HUES48 (cell line): Measurements from ENCODE around the gene USP35.
A peak's percentile ranks its signal among the peaks of the same experiment; 100 is the strongest.

Source experiments
- H3K27ac ChIP-seq: one replicate; pipeline ENCODE4 v1.7.0; 2013; ENCODE audit warnings: low read depth, low read length, inconsistent platforms
- H3K27me3 ChIP-seq: 2 replicates; pipeline ENCODE4 v1.6.1; 2013; ENCODE audit warnings: mild to moderate bottlenecking, low read length; ENCODE audit not compliant: control insufficient read depth, insufficient read depth
- H3K36me3 ChIP-seq: 2 replicates; pipeline ENCODE4 v1.6.1; 2013; ENCODE audit warnings: low read length; ENCODE audit not compliant: control insufficient read depth, insufficient read depth
- H3K4me1 ChIP-seq: 2 replicates; pipeline ENCODE4 v1.6.1; 2013; ENCODE audit warnings: mild to moderate bottlenecking, low read length; ENCODE audit not compliant: control insufficient read depth, insufficient read depth
- H3K4me3 ChIP-seq: 2 replicates; pipeline ENCODE4 v1.5.1; 2013; ENCODE audit warnings: mild to moderate bottlenecking, low read depth, low read length
- H3K9ac ChIP-seq: 2 replicates; pipeline ENCODE4 v1.6.1; 2013; ENCODE audit warnings: mild to moderate bottlenecking, low read depth, low read length, moderate library complexity
- H3K9me3 ChIP-seq: 2 replicates; pipeline ENCODE4 v1.6.1; 2013; ENCODE audit warnings: low read length; ENCODE audit not compliant: control insufficient read depth, insufficient read depth

Gene USP35, protein sequence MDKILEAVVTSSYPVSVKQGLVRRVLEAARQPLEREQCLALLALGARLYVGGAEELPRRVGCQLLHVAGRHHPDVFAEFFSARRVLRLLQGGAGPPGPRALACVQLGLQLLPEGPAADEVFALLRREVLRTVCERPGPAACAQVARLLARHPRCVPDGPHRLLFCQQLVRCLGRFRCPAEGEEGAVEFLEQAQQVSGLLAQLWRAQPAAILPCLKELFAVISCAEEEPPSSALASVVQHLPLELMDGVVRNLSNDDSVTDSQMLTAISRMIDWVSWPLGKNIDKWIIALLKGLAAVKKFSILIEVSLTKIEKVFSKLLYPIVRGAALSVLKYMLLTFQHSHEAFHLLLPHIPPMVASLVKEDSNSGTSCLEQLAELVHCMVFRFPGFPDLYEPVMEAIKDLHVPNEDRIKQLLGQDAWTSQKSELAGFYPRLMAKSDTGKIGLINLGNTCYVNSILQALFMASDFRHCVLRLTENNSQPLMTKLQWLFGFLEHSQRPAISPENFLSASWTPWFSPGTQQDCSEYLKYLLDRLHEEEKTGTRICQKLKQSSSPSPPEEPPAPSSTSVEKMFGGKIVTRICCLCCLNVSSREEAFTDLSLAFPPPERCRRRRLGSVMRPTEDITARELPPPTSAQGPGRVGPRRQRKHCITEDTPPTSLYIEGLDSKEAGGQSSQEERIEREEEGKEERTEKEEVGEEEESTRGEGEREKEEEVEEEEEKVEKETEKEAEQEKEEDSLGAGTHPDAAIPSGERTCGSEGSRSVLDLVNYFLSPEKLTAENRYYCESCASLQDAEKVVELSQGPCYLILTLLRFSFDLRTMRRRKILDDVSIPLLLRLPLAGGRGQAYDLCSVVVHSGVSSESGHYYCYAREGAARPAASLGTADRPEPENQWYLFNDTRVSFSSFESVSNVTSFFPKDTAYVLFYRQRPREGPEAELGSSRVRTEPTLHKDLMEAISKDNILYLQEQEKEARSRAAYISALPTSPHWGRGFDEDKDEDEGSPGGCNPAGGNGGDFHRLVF

GRCh38 chr11:78188286-78189173 lies at the start of gene USP35, which contains the start of gene KCTD21:
Gene USP35, plus strand, starts transcription at chr11:78188919. Its CDS starts 7,327 bp downstream, at chr11:78196246.
Gene KCTD21, minus strand, starts transcription at chr11:78188626. Its CDS starts 14,072 bp downstream, at chr11:78174554.
- peak within 1 kb of the TSS; percentile 90 for H3K4me3 ChIP-seq
- H3K27me3 ChIP-seq: no peaks in the 10 kb centered on the region
- H3K9me3 ChIP-seq: no peaks in the 10 kb centered on the region
- no peak within 1 kb of the TSS for H3K9ac ChIP-seq
- no peaks in the 10 kb centered on the region for H3K36me3 ChIP-seq
- no peak within 1 kb of the TSS for H3K27ac ChIP-seq
- H3K4me1 ChIP-seq: peaks cover 3% of the 10 kb centered on the region; the same call in 1 of the 2 replicates

- peak within 1 kb of the TSS; percentile 84 for H3K4me3 ChIP-seq
- H3K4me1 ChIP-seq: 0 out of 2 replicates have a peak, but pooled peaks cover 4% of the 10 kb centered on the region
- peaks cover 38% of the 10 kb centered on the region for H3K36me3 ChIP-seq
- H3K9ac ChIP-seq: peak within 1 kb of the TSS; percentile 94
- H3K27me3 ChIP-seq: no peaks in the 10 kb centered on the region
- no peaks in the 10 kb centered on the region for H3K9me3 ChIP-seq
- peak within 1 kb of the TSS; percentile 85 for H3K27ac ChIP-seq
Observed at GRCh38 chr11:78139422-78140391, 49.0 kb upstream of the USP35 start, which contains the start of gene ALG8. Gene ALG8, minus strand, starts transcription at chr11:78139626. Its CDS starts 38 bp downstream, at chr11:78139588.

DNA sequence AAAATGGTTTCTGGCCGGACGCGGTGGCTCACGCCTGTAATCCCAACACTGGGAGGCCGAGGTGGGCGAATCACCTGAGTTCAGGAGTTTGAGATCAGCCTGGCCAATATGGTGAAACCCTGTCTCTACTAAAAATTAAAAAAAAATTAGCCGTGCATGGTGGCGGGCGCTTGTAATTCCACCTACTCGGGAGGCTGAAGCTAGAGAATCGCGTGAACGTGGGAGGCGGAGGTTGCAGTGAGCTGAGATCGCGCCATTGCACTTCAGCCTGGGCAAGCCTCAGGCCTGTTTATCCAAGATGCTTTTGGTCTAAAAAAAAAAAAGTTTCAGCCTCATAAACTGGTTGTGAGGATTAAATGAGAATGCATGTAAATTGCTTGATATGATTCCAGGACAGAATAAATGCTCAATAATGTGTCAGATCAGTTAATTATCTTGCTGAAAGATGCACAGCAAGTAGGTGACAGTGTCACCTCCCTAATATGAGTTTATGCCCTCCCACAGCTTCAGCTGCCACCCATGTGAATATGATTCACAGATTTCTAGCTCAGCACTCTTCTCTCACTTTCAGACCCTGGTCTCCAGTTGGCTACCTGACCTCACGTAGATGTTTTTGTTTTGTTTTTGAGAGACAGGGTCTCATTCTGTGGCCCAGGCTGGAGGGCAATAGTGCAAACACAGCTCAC lies 48.2 kb upstream of the USP35 start:
- H3K36me3 ChIP-seq: peaks cover 30% of the 10 kb centered on the region
- H3K4me1 ChIP-seq: 0 out of 2 replicates have a peak, but pooled peaks cover 4% of the 10 kb centered on the region
- H3K27me3 ChIP-seq: no peaks in the 10 kb centered on the region
- peak overlapping the region; percentile 14; the same call in 1 of the 2 replicates for H3K9ac ChIP-seq
- no peaks in the 10 kb centered on the region for H3K9me3 ChIP-seq
- H3K27ac ChIP-seq: no peak overlapping the region
- H3K4me3 ChIP-seq: peak overlapping the region; percentile 84

DNA sequence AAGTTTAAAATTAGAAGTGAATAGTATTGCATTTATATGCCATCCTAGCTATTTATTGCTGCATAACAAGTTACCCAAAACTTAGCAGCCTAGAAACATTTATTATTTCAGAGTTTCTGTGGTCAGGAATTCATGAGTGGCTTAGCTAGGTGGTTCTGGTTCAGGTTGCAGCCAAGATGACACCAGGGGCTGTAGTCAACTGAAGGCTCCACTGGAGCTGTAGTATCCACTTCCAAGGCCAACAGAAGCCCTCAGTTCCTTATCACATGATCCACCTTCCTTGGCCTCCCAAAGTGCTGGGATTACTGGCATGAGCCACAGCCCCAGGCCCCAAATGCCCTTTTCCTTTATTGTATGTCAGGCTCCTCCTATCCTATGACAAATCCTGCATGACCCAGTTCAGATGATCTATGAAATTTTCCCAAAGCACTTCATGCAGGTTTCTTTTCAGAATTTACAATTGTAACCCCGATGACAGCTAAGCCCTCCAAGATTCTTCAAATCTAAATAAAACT lies 43.2 kb upstream of the USP35 start:
- no peak overlapping the region for H3K27ac ChIP-seq
- peaks cover 8% of the 10 kb centered on the region for H3K36me3 ChIP-seq
- no peaks in the 10 kb centered on the region for H3K4me1 ChIP-seq
- no peaks in the 10 kb centered on the region for H3K27me3 ChIP-seq
- no peak overlapping the region for H3K4me3 ChIP-seq
- H3K9me3 ChIP-seq: no peaks in the 10 kb centered on the region
- no peak overlapping the region for H3K9ac ChIP-seq

DNA sequence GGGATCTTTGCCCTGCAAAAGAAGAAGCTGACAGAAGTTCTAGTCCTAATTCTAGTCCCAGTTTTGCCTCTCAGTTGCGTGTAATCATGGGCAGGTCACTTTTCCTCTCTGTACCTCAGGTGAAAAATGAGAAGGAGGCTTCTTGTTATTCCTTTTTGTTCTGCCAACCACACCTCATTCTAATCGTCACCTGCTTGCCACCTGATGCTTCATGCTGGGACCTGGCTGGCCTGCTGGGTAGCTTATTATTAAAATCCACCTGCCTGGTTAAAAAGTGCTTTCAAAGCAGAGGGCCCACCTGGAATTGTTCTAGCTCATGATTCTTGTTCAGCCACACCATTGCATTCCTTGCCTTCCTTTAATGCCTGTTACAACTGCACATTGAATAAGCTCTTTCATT lies 40.9 kb upstream of the USP35 start:
- Histone ChIP-seq H3K27me3 (no peaks in the 10 kb centered on the region), H3K27ac (no peak overlapping the region), H3K4me1 (no peaks in the 10 kb centered on the region), H3K9me3 (no peaks in the 10 kb centered on the region), H3K4me3 (no peak overlapping the region), H3K36me3 (no peaks in the 10 kb centered on the region), H3K9ac (no peak overlapping the region)

- Histone ChIP-seq H3K9me3 (no peaks in the 10 kb centered on the region), H3K4me1 (no peaks in the 10 kb centered on the region), H3K9ac (no peak overlapping the region), H3K27ac (no peak overlapping the region), H3K36me3 (no peaks in the 10 kb centered on the region), H3K27me3 (no peaks in the 10 kb centered on the region), H3K4me3 (no peak overlapping the region)
Observed at GRCh38 chr11:78149646-78150045, 39.1 kb upstream of the USP35 start.

DNA sequence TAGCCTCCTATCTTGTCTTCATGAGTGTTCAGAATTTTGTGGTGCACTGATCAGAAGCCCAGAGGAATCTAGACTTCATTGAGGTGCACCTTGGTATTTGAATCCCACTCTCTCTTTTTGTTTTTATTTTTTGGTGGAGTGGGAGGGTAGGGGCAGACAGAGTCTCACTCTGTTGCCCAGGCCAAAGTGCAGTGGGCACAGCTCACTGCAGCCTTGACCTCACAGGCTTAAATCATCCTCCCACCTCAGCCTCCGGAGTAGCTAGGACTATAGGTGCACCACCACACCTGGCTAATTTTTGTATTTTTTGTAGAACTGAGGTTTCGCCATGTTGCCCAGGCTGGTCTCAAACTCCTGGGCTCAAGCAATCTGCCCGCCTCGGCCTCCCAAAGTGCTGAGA lies 38.4 kb upstream of the USP35 start:
- no peak overlapping the region for H3K4me3 ChIP-seq
- no peak overlapping the region for H3K9ac ChIP-seq
- H3K27ac ChIP-seq: no peak overlapping the region
- no peaks in the 10 kb centered on the region for H3K27me3 ChIP-seq
- H3K36me3 ChIP-seq: no peaks in the 10 kb centered on the region
- H3K4me1 ChIP-seq: no peaks in the 10 kb centered on the region
- no peaks in the 10 kb centered on the region for H3K9me3 ChIP-seq

DNA sequence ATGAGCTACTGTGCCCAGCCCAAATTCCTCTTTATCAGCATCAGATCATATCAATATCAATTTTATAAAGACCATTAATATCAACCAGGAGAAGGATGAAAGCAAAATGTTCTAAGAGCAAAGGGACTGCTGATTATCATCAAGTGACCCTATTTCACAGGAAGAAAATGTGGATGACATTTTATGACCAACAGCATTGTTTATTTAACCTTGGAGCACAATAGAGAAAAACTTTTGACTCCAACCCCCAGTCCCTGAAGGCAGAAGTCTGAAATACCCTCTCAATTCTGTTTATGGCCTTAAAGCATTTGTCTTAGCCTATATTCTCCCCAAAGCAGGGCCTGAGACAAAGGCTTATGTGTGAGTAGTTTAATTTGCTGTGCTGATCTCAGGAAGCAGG lies 38.0 kb upstream of the USP35 start:
- Histone ChIP-seq H3K4me3 (no peak overlapping the region), H3K9ac (no peak overlapping the region), H3K27ac (no peak overlapping the region), H3K4me1 (no peaks in the 10 kb centered on the region), H3K36me3 (no peaks in the 10 kb centered on the region), H3K27me3 (no peaks in the 10 kb centered on the region), H3K9me3 (no peaks in the 10 kb centered on the region)

GRCh38 chr11:78151804-78152203 lies 36.9 kb upstream of the USP35 start:
- no peaks in the 10 kb centered on the region for H3K36me3 ChIP-seq
- no peak overlapping the region for H3K9ac ChIP-seq
- no peak overlapping the region for H3K27ac ChIP-seq
- no peaks in the 10 kb centered on the region for H3K9me3 ChIP-seq
- H3K4me1 ChIP-seq: no peaks in the 10 kb centered on the region
- no peak overlapping the region for H3K4me3 ChIP-seq
- no peaks in the 10 kb centered on the region for H3K27me3 ChIP-seq
